ENCODE data around the gene CAMK1G. TPM values are rescaled to one million over a fixed set of nuclear protein-coding genes. Genes with fewer than 3 reads are reported as not detected.

CAMK1G gene
- total and polyA plus RNA-seq, 2 donors (not counting 3 experiments of a cell fraction or from before 2014, with no cell fraction given) = not detected

GRCh38 chr1:209594440-209594839 lies 10.9 kb downstream of the CAMK1G start:
- Histone ChIP-seq H3K27ac (ENCODE audit: insufficient read depth, low read depth, low read length) (no peak overlapping the region), H3K27me3 (ENCODE audit: control insufficient read depth in 2 of 2, insufficient read depth in 2 of 2, low read length in 2 of 2) (peaks cover 5 to 10% of the 10 kb centered on the region in 2 experiments), H3K36me3 (ENCODE audit: control insufficient read depth in 2 of 2, extremely low read depth in 1 of 2, insufficient read depth in 2 of 2, low read length in 2 of 2) (no peaks in the 10 kb centered on the region), H3K4me3 (replicated peaks in 1 of 3; ENCODE audit: insufficient read depth in 1 of 3, low read depth in 1 of 3, low read length in 3 of 3) (no peak overlapping the region), H3K9ac (replicated peaks; ENCODE audit: extremely low read depth, insufficient read depth, low read length) (no peak overlapping the region), H4K20me1 (replicated peaks; ENCODE audit: control insufficient read depth, extremely low read depth, insufficient read depth, low read length) (no peaks in the 10 kb centered on the region), H3K79me2 (ENCODE audit: control insufficient read depth, insufficient read depth, low read length) (no peaks in the 10 kb centered on the region), H2AFZ (ENCODE audit: low read depth, low read length) (no peak overlapping the region), H3K4me1 (ENCODE audit: control insufficient read depth, extremely low read depth, insufficient read depth, low read length) (peaks cover 5% of the 10 kb centered on the region), H3K9me1 (replicated peaks; ENCODE audit: control insufficient read depth, extremely low read depth, insufficient read depth, low read length) (no peaks in the 10 kb centered on the region), H3K4me2 (ENCODE audit: insufficient read depth, low read length) (no peak overlapping the region), H3K9me3 (replicated peaks; ENCODE audit: control insufficient read depth, insufficient read depth, low read length) (no peaks in the 10 kb centered on the region)
- CTCF ChIA-PET = interaction anchor here (0.6 to 1.6 kb wide), 6 partner anchors 11 to 154 kb away, joined by 3 to 5 read pairs (median 4); partner anchors contain the start of gene CAMK1G
- dilution Hi-C loops (cut with MboI; ENCODE audit: extremely low pct_ligation_motif_present, low sequenced_read_pairs) (loop anchor here (25.0 kb wide), 1 partner anchor 93 kb away; the partner anchor contains the start of gene G0S2), intact Hi-C loops (cut with micrococcal nuclease) (loop anchor here (5.0 kb wide), 1 partner anchor 33 kb away; no protein-coding TSS in a partner anchor)
- BruUV-seq (replicated peaks) = no TSS peak
- POLR2A ChIA-PET = no interaction called here
- no peak for DNase-seq (ENCODE audit: low read depth, low spot score)
- TF ChIP-seq, protein P1, sequence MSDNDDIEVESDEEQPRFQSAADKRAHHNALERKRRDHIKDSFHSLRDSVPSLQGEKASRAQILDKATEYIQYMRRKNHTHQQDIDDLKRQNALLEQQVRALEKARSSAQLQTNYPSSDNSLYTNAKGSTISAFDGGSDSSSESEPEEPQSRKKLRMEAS (IDR thresholded peaks at IDR 0.05; ENCODE audit: insufficient read depth, insufficient read length) = no peak
- no peak for TF ChIP-seq GATA2 (IDR thresholded peaks at IDR 0.05; ENCODE audit: insufficient read depth, insufficient read length, low read depth, low read length)
- TF ChIP-seq JUN (IDR thresholded peaks at IDR 0.05; ENCODE audit: borderline replicate concordance, insufficient read depth, insufficient read length, low read depth) = no peak
- TF ChIP-seq POLR2A (IDR thresholded peaks at IDR 0.05; ENCODE audit: low read depth, low read length) = no peak
- TF ChIP-seq FOS (IDR thresholded peaks at IDR 0.05; ENCODE audit: borderline replicate concordance, insufficient read depth, low read length) = no peak
- TF ChIP-seq MYC (IDR thresholded peaks at IDR 0.05; ENCODE audit: low read depth, low read length) = no peak
- TF ChIP-seq POLR2AphosphoS5 (IDR thresholded peaks at IDR 0.05; ENCODE audit: insufficient read depth, low read depth, low read length) = no peak
- TF ChIP-seq, protein P2, sequence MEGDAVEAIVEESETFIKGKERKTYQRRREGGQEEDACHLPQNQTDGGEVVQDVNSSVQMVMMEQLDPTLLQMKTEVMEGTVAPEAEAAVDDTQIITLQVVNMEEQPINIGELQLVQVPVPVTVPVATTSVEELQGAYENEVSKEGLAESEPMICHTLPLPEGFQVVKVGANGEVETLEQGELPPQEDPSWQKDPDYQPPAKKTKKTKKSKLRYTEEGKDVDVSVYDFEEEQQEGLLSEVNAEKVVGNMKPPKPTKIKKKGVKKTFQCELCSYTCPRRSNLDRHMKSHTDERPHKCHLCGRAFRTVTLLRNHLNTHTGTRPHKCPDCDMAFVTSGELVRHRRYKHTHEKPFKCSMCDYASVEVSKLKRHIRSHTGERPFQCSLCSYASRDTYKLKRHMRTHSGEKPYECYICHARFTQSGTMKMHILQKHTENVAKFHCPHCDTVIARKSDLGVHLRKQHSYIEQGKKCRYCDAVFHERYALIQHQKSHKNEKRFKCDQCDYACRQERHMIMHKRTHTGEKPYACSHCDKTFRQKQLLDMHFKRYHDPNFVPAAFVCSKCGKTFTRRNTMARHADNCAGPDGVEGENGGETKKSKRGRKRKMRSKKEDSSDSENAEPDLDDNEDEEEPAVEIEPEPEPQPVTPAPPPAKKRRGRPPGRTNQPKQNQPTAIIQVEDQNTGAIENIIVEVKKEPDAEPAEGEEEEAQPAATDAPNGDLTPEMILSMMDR (IDR thresholded peaks at IDR 0.05; ENCODE audit: extremely low read depth in 1 of 2, insufficient read depth in 1 of 2, low read depth in 1 of 2, low read length in 2 of 2) = no peak
- no peak for TF ChIP-seq EZH2 (IDR thresholded peaks at IDR 0.05; ENCODE audit: borderline replicate concordance, low read depth, low read length, severe bottlenecking)
- FAIRE-seq = no peak

All from endothelial cell of umbilical vein (primary cell).